T-helper 1 cell (primary cell): Measurements from ENCODE around the gene SRSF3.
"Not testable (repeated sequence)": the region's sequence is repeated elsewhere in the genome, so short reads cannot be mapped to it uniquely, and the experiment has no call there.

Experiments used
- DNase-seq, 5 donors: peaks; one replicate each; pipeline ENCODE4 v3.0.0-alpha.2; 2012 to 2020

The SRSF3 gene

DNA sequence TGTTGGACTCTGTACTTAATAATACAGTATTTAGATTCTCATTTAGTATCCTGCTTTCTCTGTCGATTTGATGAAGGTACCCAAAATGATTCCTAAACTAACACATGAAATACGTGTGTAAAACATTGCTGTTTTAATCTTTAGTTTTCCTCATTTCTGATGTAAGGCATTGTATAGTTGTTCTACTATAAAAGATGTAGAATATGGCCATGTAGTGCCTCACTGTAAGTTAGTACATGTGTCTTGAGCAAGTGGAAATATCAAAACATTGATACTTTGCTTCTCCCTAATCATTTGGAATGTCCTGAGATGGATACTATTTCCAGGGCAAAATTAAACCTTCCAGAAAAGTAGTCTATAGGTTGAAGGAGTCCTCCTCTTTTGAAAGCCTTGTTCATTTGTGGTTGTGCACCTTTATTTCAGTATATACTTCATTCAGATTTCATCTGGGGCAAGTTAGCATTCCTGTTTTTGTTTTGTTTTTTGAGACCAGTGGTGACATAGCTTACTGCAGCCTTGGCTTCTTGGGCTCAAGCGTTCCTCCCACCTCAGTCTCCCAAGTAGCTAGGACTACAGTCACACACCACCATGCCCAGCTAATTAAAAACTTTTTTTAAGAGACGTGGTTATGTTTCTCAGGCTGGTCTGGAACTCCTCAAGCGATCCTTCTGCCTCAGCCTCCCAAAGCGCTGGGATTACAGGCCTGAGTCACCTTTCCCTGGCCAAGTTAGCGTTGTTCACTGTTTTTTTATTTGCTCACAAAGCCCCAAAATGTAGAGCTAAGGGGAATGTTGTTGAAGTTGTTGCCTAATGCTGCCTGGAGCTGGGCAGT is 11.6 kb downstream of the SRSF3 start:
- DNase-seq = no peak

DNA sequence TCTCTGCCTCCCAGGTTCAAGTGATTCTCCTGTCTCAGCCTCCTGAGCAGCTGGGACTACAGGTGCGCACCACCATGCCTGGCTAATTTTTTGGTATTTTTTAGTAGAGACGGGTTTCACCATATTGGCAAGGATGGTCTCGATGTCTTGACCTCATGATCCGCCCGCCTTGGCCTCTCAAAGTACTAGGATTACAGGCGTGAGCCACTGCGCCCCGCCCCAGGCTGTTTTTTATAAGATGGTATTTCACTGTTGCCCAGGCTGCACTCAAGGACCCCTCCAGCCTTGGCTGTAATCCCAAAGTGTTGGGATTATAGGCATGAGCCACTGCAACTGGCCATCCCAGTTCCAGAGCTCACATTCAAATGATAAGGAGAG is 13.1 kb downstream of the SRSF3 start:
- not testable (repeated sequence) for DNase-seq

DNA sequence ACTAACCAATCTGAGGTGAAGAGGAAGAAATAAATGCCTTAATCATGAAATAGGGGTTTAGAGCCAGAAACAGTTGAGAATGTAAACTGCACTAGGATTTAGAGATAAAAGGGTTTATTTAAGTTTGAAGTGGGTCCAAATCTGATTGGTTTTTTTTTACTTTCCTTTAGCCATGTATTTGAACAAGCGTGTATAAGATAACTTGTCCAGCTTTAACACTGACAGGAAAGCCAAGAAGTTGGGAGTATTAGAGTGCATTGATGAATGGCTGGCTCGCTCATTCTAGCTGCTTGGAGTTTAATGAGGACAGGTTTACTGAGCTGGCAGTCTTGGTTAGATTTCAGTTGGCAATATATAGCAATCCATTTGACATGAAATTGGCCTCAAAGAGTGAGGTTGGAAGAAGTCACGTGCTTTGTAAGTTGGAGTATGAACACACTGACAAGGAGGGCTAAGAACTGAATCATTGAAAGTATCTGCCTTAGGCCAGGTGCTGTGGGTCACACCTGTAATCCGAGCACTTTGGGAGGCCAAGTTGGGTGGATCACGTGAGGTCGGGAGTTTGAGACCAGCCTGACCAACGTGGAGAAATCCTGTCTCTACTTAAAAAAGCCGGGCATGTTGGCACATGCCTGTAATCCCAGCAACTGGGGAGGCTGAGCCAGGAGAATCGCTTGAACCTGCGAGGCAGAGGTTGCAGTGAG is 13.7 kb downstream of the SRSF3 start:
- no peak for DNase-seq

DNA sequence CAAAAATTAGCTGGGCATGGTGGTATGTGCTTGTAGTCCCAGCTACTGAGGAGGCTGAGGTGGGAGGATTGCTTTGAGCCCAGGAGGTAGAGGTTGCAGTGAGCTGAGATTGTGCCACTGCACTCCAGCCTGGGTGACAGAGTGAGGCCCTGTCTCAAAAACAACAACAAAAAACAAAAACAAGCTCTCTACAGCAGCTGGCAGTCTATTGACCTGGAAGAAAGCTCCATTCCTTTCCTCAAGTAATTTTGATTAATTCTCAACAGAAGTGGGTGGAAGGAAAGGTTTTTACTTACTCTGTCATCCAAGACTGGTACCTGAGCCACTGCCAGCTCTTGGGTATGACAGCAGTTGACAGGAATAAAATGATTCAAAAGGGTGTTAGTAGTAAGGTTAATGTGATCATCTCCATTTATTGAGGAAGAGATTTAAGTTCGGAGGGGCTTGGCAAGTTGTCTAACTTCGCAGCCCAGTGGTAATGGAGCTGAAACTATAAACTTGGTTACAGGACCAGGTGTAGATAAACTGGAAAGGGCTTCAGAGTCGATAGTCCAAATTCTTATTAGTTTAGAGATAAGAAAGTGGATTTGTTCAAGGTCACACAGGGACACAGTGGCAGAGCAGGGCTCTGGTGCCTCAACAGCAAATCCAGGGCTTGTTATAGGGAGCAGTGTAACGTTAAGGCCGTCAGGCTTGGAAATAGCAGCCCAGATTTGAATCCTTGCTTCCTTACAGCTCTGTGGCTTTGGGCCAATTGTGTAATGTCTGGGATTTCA is 14.8 kb downstream of the SRSF3 start:
- no peak for DNase-seq

DNA sequence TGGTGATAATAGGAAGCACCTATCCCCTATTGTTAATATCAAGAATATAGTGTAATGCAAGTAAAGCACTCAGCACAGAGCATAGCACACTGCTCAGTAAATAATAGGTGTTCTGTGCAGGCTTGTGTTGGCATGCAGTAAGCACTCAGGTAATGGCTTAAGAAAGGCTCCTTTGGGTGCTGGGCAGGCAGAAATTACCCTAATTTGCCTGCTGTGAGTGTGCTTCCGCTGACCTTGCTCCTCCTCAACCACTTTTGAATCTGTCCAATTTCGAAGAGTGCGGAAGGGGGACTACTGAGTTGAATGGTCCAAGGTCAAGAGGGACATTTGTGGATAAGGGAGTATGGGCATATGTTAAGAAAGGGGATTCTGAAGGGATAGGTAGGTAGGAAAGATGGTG is 15.4 kb downstream of the SRSF3 start:
- DNase-seq = no peak

DNA sequence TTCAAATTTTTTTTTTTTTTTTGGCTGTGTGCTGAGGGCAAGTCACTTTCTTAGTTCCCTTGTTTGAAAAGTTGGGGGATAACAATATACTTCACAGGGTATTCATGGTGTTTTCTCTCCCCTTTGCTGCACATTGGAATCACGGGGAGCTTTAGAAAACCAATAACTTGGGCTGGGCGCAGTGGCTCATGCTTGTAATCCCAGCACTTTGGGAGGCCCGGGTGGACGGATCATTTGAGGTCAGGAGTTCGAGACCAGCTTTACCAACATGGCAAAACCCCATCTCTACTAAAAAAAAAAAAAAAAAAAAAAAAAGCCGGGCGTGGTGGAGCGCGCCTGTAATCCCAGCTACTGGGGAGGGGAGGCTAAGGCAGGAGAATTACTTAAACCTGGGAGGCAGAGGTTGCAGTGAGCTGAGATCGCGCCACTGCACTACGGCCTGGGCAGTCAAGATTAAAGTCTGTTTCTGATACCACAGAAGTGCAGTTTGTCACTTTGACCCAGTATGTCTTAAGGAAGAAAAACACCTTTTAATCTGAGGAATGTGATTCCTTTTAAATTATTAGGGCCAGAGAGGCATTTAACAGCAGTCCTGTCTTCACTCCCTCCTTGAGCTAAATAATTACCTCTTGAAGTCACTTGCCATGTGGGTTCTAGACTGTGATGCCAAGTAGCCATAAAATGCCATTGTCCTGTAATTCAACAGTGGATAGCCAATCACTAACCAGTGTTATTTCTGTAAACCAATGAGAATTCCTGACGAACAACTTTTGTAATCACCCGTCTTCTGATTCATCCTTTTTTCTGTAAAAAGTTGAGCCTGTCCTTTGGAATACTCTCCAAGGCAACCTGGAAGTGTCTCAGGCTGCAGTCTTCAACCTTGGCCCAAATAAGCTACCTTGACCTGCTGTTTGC is 16.1 kb downstream of the SRSF3 start:
- no peak for DNase-seq

DNA sequence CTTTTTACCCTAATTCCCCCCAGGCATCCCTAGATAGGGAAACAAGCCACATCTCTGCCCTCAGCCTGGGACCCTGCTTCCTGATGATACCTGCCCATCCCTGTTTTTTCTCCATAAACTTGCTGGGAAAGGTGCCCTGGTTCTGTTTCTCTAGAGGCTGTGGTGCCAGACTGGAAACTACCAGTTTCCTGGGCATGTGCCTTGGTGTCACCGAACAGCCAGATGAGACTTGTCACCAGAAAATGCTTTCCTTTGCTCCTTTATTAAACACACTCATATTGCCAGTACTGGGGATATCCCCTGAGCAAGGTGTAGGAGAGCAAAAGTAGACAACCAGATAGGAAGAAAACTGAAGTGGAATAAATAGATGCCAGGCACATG is 16.8 kb downstream of the SRSF3 start:
- no peak for DNase-seq

DNA sequence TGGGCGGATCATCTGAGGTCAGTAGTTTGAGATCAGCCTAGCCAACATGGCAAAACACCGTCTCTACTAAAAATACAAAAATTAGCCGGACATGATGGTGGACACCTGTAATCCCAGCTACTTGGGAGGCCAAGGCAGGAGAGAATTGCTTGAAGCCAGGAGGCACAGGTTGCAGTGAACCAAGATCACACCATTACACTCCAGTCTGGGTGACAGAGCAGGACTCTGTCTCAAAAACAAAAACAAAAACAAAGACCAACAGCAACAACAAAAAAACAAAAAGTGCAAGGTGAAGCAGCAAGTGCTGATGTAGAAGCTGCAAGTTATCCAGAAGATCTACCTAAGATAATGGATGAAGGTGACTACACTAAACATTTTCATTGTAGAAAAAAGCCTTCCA is 17.5 kb downstream of the SRSF3 start:
- DNase-seq = not testable (repeated sequence)

DNA sequence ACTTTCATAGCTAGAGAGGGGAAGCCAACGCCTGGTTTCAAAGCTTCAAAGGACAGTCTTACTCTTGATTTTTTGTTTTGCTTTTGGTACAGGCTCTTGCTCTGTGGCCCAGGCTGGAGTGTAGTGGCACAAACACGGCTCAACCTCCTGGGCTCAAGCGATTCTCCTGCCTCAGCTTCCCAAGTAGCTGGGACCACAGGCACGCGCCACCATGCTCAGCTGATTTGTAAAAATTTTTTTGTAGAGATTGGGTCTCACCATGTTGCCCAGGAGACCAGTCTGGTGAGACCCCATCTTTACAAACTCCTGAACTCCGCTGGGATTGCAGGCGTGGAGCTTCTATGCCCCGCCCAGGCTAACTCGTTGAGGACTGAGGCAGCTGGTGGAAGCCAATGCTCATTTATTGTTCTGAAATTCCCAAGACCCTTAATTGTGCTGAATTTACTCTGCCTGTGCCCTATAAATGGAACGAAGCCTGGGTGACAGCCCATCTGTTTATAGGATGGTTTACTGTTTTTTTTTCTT is 18.0 kb downstream of the SRSF3 start:
- DNase-seq = no peak

DNA sequence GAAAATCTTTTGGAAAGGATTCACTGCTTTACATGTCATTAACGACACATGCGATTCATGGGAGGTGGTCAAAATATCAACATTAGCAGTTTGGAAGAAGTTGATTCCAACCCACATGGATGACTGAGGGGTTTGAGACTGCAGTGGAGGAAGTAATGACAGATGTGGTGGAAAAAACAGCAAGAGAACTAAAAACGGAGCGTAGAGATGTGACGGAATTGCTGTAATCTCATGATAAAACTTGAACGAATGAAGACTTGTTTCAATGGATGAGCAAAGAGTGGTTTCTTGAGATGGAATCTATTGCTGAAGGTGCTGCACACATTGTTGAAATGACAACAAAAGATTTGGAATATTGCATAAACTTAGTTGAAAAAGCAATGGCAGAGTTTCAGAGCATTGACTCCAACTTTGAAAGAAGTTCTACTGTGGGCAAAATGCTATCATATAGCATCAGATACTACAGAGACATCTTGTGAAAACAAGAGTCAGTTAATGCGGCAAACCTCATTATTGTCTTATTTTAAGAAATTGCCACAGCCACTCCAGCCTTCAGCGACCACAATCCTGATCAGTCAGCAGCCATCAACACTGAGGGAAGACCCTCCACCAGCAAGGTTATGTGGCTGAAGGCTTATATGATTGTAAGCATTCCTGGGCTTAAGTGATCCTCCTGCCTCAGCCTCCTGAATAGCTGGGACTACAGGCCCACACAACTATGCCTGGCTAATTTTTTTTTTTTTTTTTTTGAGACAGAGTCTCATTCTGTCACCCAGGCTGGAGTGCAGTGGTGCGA is 19.2 kb downstream of the SRSF3 start:
- no peak for DNase-seq

DNA sequence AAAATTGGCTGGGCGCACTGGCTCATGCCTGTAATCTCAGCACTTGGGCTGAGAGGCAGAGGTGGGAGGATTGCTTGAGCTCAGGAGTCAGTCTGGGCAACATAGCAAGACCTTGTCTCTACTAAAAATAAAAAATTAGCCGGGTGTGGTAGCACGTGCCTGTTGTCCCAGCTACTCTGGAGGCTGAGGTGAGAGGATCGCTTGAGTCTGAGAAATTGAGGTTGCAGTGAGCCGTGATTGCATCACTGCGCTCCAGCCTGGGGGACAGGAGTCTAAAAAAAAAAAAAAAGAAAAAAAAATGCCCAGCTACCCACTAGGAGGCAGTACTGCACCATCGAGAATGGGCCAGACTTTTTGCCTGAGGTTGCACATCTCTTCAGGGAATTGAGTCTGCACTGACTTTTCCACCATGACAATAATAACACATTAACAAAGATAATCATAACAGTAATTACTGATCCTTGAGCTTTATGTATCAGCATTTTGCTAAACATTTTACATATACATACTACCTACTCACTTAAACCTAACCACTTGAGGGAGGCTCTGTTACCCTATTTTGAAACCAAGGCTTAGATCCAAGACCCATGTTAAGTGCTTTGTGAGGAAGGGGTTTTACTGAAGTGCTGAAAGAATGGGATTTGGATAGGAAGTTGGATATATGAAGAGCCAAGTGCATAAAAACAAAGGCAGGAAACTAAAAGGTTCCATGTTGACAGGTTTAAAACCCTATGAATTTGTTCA is 21.0 kb downstream of the SRSF3 start:
- peak in 4 of 5 donors; percentile 30 to 62 (median 34) for DNase-seq

DNA sequence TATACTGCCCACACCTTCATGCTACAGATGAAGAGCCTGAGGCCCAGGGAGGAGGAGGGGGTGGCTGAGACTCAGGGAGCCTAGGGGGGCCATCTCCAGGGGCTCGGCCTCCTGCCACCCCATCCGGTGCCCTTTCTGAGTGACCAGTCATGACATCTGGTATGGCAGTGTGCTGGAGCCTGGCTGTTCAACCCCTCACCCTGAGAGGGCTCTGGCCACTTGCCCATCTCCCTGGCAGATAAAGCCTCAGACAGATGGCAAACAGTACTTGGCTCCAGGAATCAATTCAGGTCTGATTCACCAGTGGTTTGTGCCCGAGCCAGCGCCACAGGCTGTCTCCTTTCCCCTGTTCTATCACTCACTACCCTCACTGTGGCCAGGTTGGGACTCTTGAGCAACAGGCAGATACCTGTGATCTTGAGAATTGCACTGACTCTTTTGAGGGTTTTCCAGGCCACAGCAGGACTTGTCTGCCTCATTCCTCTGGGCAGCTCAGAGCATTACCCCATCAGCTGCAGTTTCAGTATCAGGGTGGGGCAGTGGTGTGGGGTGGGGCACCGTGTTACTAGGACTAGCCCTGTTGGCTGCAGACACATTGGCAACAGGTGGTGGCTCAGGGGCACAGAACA is 22.8 kb downstream of the SRSF3 start:
- DNase-seq = no peak

DNA sequence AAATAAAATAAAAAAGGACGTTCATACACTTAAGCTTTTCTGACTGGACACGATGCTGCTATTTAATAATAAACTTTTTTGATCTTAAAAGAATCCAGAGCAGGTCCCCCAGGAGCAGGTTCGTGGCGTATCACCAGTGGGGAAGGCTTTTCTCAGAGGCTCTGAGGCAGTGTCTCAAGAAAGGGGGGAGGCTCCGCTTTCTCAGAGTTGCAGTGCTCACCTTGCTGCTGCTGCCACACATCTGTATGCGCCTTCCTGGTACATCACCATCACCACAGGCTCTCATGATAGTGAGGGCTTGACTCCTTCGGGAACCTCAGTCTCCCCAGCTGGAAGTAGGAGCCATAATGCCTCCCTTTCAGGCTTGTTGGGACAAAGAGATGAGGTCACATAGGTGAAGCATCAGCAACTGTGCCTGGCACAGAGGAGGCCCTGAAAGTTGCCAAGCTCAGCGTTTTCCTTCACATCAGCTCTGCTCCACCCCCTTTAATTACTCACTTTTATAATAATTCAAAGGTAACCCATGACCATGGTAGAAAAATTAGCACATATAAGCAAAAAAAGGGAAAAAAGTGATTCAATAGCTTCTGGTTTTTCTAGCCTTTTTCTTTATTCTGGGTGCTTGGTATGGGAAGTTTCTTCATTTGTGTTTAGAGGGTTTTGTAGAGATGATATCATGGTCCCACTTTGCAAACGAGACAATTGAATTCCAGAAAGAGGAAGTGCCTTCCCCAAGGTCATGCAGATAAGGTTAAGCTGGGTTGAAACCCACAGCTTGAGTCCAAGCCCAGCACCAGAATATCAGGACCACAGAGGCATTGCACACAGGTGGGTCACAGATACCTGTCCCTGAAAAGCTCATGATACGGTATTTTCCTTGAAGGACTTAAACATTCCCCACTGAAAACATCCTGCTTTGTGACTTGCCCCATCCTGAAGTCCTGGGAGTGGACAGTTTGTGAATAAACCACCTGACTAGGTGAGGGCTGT is 24.5 kb downstream of the SRSF3 start:
- no peak for DNase-seq

DNA sequence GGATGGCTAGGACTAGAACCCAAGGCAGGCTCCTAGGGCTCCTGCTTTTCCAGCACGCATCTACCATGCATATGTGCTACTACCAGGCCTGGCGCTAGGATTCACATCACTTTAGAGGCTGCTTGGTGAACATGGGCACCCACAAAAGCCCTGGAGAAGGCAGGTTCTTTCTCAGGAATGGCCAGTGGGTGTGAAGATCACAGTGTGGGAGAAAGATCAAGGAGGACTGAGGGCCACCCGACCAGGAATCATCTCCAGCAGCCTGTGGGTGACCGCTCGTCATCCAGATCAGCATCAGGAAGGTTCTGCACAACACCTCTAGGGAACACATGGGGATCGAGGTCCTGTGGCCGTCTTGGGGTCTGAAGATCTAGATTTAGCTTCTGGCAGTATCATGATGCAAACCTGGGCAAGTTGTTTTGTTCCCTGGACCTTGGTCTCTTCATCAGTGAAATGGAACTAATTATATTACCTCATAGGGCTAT is 27.3 kb downstream of the SRSF3 start:
- DNase-seq = no peak

DNA sequence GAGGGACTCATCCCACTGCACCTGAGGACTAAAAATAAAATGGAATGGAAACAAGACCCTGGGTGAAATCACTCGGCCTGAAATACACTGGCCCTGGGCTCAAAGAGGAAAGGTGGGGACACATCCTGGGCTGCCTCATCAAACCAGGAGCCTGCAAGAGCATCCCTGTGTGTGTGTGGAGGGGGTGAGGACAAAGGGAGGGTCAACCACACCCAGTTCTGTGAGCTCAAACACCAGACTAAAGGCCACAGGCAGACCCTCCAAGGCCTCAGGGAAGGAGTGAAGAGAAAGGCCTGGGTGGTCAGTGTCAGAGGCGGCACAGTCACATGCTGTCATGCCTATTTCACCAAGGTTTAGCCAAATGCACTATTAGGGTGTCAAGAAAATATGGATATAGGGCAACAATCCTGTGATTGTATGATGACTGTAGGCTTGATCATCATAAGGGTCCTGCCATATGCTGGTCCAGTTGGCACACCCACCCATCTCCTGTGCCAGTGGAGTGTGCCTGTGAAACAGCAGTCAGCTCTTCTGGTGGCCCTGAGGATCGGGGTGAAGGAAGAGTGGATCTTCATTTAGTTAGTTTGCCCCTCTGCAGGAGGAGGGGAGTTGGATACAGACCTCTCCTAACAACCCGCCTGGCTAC is 28.9 kb downstream of the SRSF3 start:
- no peak for DNase-seq

DNA sequence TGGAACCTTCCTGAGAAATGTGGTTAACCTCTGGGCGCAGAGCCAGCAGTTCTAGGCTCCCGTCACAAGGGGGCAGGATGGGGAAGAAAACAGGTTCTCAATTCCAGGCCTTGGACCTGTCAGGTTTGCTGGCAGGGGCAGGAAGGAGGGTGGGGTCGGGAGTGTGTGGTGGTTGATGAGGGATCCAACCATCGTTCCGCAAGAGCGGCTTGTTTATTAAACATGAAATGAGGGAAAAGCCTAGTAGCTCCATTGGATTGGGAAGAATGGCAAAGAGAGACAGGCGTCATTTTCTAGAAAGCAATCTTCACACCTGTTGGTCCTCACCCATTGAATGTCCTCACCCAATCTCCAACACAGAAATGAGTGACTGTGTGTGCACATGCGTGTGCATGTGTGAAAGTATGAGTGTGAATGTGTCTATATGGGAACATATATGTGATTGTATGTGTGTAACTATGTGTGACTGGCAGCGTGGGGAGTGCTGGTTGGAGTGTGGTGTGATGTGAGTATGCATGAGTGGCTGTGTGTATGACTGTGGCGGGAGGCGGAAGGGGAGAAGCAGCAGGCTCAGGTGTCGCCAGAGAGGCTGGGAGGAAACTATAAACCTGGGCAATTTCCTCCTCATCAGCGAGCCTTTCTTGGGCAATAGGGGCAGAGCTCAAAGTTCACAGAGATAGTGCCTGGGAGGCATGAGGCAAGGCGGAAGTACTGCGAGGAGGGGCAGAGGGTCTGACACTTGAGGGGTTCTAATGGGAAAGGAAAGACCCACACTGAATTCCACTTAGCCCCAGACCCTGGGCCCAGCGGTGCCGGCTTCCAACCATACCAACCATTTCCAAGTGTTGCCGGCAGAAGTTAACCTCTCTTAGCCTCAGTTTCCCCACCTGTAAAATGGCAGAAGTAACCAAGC is 29.6 kb downstream of the SRSF3 start:
- DNase-seq = peak; percentile 42 to 74 (median 65)
